Cardiac ventricle fibroblast (primary cell): ENCODE results near the gene RSL1D1. TPM values are rescaled to one million over a fixed set of nuclear protein-coding genes. Genes with fewer than 3 reads are reported as not detected.

ENCODE experiments used
- total RNA-seq: library from RNA; depleted of rRNA; stranded (reverse); fragments of >200 nt; gene quantifications from 2 replicates; pipeline ENCODE4 v1.2.3, GENCODE V29; 2015

Gene RSL1D1
- 171 and 252 TPM in 2 replicates for total RNA-seq

GRCh38 chr16:11851294-11852091 is at the start of gene RSL1D1:
TSS of gene RSL1D1 (minus strand) at chr16:11851542. CDS start at chr16:11851512, 30 bp downstream.

GRCh38 chr16:11797166-11797956 is 54.0 kb downstream of the RSL1D1 start, which contains the start of gene ZC3H7A:
TSS of gene ZC3H7A (minus strand) at chr16:11797258. CDS start at chr16:11782354, 14,904 bp downstream.

Other genes starting within 250 kb of the RSL1D1 start
- gene SNN, start 183.1 kb downstream of the RSL1D1 start, total RNA-seq: 7.3 and 10.2 TPM in 2 replicates
- 25.2 and 27.0 TPM in 2 replicates for gene TXNDC11, start 108.7 kb downstream of the RSL1D1 start, total RNA-seq
- gene ZC3H7A, start 54.3 kb downstream of the RSL1D1 start, total RNA-seq: 41.0 and 45.5 TPM in 2 replicates
- 52.0 and 67.6 TPM in 2 replicates for gene GSPT1, start 64.4 kb upstream of the RSL1D1 start, total RNA-seq
- gene NPIPB2, start 90.5 kb upstream of the RSL1D1 start, total RNA-seq: 1.1 and 7.0 TPM in 2 replicates
- not detected in 2 replicates for gene TNFRSF17, start 113.7 kb upstream of the RSL1D1 start, total RNA-seq
- gene SNX29, start 125.2 kb upstream of the RSL1D1 start, total RNA-seq: 13.7 and 14.1 TPM in 2 replicates